Measurements from ENCODE around the gene MYDGF. TPM values are rescaled to one million over a fixed set of nuclear protein-coding genes. Genes with fewer than 3 reads are reported as not detected.

Gene MYDGF
- total and polyA plus RNA-seq, 2 of the 13 experiments (the other 11 are each of a cell fraction or from before 2014, with no cell fraction given): 116 to 198 TPM

DNA sequence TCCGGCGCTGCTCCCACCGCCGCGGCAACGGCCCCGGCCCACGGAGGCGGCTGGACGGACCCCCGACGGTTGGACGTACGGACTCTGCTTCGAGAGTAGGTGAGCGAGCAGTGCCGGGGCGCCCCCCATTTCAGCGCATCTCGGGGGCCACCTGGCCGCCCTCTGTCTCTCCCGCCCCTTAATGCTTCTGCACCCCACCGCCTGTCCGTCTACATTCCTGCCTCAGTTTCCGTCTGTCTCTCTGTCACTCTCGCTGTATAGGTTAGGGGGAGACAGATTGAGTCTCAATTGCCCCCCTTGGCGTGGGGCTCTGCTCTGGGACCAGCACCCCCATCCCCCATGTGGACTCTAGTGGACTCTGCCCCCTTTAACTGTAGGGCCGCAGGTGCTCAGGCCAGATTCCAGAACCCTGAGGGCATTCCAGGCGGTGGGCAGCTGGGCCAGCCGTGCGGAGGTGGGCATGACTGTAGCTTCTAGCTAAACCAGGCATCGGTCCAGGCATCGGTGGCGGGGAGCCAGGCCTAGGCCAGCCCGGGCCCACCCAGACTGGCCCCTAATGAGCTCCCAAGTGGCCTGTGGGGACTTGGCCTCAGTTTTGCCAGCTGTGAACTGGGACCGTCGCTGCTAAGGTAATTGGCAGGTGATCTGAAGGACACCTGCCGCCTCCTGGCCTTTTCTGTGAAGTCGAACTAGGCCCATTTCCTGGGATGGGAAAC, 30.5 kb downstream of the MYDGF start (continued):
- TF ChIP-seq ZNF121 (CRISPR knock-in tag; IDR thresholded peaks at IDR 0.05): 0 out of 2 replicates have a peak, but pooled peaks have one; percentile 7
- peak; percentile 88 for TF ChIP-seq ZFX (CRISPR knock-in tag; IDR thresholded peaks at IDR 0.05; ENCODE audit: low read depth)
- peak; percentile 71; the same call in 1 of the 2 replicates for TF ChIP-seq ZNF350 (CRISPR knock-in tag; IDR thresholded peaks at IDR 0.05; ENCODE audit: borderline replicate concordance, low read depth)
- TF ChIP-seq ZNF569 (CRISPR knock-in tag; IDR thresholded peaks at IDR 0.05; ENCODE audit: borderline replicate concordance): no peak
- TF ChIP-seq SALL1 (CRISPR knock-in tag; IDR thresholded peaks at IDR 0.05): peak; percentile 71
- no peak for TF ChIP-seq IKZF4 (CRISPR knock-in tag; IDR thresholded peaks at IDR 0.05; ENCODE audit: borderline replicate concordance, low read depth, not compliant biosample characterization)
- no peak for TF ChIP-seq ZNF354B (CRISPR knock-in tag; IDR thresholded peaks at IDR 0.05)
- TF ChIP-seq ATF7-NPFF (CRISPR knock-in tag; IDR thresholded peaks at IDR 0.05; ENCODE audit: low read depth): 0 out of 2 replicates have a peak, but pooled peaks have one; percentile 41
- TF ChIP-seq, protein P1, sequence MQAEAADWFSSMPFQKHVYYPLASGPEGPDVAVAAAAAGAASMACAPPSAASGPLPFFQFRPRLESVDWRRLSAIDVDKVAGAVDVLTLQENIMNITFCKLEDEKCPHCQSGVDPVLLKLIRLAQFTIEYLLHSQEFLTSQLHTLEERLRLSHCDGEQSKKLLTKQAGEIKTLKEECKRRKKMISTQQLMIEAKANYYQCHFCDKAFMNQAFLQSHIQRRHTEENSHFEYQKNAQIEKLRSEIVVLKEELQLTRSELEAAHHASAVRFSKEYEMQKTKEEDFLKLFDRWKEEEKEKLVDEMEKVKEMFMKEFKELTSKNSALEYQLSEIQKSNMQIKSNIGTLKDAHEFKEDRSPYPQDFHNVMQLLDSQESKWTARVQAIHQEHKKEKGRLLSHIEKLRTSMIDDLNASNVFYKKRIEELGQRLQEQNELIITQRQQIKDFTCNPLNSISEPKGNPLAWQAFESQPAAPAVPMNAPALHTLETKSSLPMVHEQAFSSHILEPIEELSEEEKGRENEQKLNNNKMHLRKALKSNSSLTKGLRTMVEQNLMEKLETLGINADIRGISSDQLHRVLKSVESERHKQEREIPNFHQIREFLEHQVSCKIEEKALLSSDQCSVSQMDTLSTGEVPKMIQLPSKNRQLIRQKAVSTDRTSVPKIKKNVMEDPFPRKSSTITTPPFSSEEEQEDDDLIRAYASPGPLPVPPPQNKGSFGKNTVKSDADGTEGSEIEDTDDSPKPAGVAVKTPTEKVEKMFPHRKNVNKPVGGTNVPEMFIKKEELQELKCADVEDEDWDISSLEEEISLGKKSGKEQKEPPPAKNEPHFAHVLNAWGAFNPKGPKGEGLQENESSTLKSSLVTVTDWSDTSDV (CRISPR knock-in tag; IDR thresholded peaks at IDR 0.05): peak; percentile 90; the same call in 1 of the 2 replicates
- TF ChIP-seq PLRG1 (conservative IDR thresholded peaks at IDR 0.05): no peak
- TF ChIP-seq RARA (CRISPR knock-in tag; IDR thresholded peaks at IDR 0.05): 0 out of 2 replicates have a peak, but pooled peaks have one; percentile 6
- TF ChIP-seq RBAK (CRISPR knock-in tag; IDR thresholded peaks at IDR 0.05): 0 out of 2 replicates have a peak, but pooled peaks have one; percentile 15
- no peak for TF ChIP-seq CREB1 (IDR thresholded peaks at IDR 0.05)
- TF ChIP-seq CREB1 (CRISPR knock-in tag; IDR thresholded peaks at IDR 0.05): no peak
- TF ChIP-seq ZIK1 (CRISPR knock-in tag; IDR thresholded peaks at IDR 0.05; ENCODE audit: borderline replicate concordance, low read depth): 0 out of 2 replicates have a peak, but pooled peaks have one; percentile 27
- TF ChIP-seq SRY (CRISPR knock-in tag; IDR thresholded peaks at IDR 0.05): peak; percentile 88
- TF ChIP-seq, protein P2, sequence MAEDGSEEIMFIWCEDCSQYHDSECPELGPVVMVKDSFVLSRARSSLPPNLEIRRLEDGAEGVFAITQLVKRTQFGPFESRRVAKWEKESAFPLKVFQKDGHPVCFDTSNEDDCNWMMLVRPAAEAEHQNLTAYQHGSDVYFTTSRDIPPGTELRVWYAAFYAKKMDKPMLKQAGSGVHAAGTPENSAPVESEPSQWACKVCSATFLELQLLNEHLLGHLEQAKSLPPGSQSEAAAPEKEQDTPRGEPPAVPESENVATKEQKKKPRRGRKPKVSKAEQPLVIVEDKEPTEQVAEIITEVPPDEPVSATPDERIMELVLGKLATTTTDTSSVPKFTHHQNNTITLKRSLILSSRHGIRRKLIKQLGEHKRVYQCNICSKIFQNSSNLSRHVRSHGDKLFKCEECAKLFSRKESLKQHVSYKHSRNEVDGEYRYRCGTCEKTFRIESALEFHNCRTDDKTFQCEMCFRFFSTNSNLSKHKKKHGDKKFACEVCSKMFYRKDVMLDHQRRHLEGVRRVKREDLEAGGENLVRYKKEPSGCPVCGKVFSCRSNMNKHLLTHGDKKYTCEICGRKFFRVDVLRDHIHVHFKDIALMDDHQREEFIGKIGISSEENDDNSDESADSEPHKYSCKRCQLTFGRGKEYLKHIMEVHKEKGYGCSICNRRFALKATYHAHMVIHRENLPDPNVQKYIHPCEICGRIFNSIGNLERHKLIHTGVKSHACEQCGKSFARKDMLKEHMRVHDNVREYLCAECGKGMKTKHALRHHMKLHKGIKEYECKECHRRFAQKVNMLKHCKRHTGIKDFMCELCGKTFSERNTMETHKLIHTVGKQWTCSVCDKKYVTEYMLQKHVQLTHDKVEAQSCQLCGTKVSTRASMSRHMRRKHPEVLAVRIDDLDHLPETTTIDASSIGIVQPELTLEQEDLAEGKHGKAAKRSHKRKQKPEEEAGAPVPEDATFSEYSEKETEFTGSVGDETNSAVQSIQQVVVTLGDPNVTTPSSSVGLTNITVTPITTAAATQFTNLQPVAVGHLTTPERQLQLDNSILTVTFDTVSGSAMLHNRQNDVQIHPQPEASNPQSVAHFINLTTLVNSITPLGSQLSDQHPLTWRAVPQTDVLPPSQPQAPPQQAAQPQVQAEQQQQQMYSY (CRISPR knock-in tag; IDR thresholded peaks at IDR 0.05): 0 out of 2 replicates have a peak, but pooled peaks have one; percentile 10
- TF ChIP-seq, protein P3, sequence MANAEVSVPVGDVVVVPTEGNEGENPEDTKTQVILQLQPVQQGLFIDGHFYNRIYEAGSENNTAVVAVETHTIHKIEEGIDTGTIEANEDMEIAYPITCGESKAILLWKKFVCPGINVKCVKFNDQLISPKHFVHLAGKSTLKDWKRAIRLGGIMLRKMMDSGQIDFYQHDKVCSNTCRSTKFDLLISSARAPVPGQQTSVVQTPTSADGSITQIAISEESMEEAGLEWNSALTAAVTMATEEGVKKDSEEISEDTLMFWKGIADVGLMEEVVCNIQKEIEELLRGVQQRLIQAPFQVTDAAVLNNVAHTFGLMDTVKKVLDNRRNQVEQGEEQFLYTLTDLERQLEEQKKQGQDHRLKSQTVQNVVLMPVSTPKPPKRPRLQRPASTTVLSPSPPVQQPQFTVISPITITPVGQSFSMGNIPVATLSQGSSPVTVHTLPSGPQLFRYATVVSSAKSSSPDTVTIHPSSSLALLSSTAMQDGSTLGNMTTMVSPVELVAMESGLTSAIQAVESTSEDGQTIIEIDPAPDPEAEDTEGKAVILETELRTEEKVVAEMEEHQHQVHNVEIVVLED (CRISPR knock-in tag; IDR thresholded peaks at IDR 0.05; ENCODE audit: borderline replicate concordance): 0 out of 2 replicates have a peak, but pooled peaks have one; percentile 45
- peak; percentile 61; the same call in 1 of the 2 replicates for TF ChIP-seq ZNF567 (CRISPR knock-in tag; IDR thresholded peaks at IDR 0.05; ENCODE audit: borderline replicate concordance)
- TF ChIP-seq U2AF2 (IDR thresholded peaks at IDR 0.05; ENCODE audit: low read depth, low read length): no peak
- 0 out of 2 replicates have a peak, but pooled peaks have one; percentile 34 for TF ChIP-seq GATAD2A (CRISPR knock-in tag; IDR thresholded peaks at IDR 0.05)
- TF ChIP-seq ATAD3A (CRISPR knock-in tag; IDR thresholded peaks at IDR 0.05): no peak

Measured in HepG2 (cell line).